K562 (cell line): ENCODE measurements around the gene RASIP1. TPM values are rescaled to one million over a fixed set of nuclear protein-coding genes. Genes with fewer than 3 reads are reported as not detected.

Source experiments
- CBFA2T2 ChIP-seq: fragments of 450-650 bp; conservative IDR thresholded peaks from 2 replicates; pipeline ENCODE4 v1.6.1; 2017; ENCODE audit warnings: mild to moderate bottlenecking
- ERF ChIP-seq: fragments of 450-650 bp; formaldehyde crosslinking; IDR thresholded peaks from 2 replicates; pipeline ENCODE4 v1.4.0; 2020; ENCODE audit warnings: mild to moderate bottlenecking, mixed read lengths
- ESRRA ChIP-seq: fragments of 450-650 bp; IDR thresholded peaks from 2 replicates; pipeline ENCODE4 v1.6.1; 2014; ENCODE audit warnings: low read depth, mild to moderate bottlenecking, moderate library complexity, borderline replicate concordance
- GTF2A2 ChIP-seq: IDR thresholded peaks from 2 replicates; pipeline ENCODE4 v1.6.1; 2016; ENCODE audit warnings: mild to moderate bottlenecking, missing genetic modification characterization, missing compliant biosample characterization
- HDAC1 ChIP-seq, 2 experiments: fragments of 450-650 bp; IDR thresholded peaks; 2 replicates each; pipeline ENCODE4 v1.6.1; 2016 to 2017; ENCODE audit warnings: inconsistent platforms in 1 of 2, mild to moderate bottlenecking in 1 of 2, moderate library complexity in 1 of 2
- HIVEP1 ChIP-seq: fragments of 250-450 bp; sonication (Bioruptor Pico); IDR thresholded peaks from 2 replicates; pipeline ENCODE4 v1.4.0; 2020; ENCODE audit warnings: mild to moderate bottlenecking
- HLTF ChIP-seq: fragments of 450-650 bp; IDR thresholded peaks from 2 replicates; pipeline ENCODE4 v1.6.1; 2016
- HNRNPL ChIP-seq: fragments of 200-400 bp; formaldehyde crosslinking; IDR thresholded peaks from 2 replicates; pipeline ENCODE4 v1.6.1; 2017; ENCODE audit warnings: low read depth, mild to moderate bottlenecking, low read length
- MYNN ChIP-seq, 2 experiments: sonication (generic); formaldehyde crosslinking in 1 of 2; IDR thresholded peaks; 2 replicates each; pipeline versions ENCODE4 v1.5.0 to v1.6.1; 2016 to 2020; ENCODE audit warnings: antibody characterized with exemption in 1 of 2, missing genetic modification reagents in 1 of 2
- NBN ChIP-seq: fragments of 450-650 bp; IDR thresholded peaks from 2 replicates; pipeline ENCODE4 v1.6.1; 2016; ENCODE audit warnings: low read depth, mild to moderate bottlenecking
- POLR2A ChIP-seq: fragments of 450-650 bp; conservative IDR thresholded peaks from 2 replicates; pipeline ENCODE4 v1.6.1; 2016
- PRMT5 ChIP-seq: sonication (generic); formaldehyde crosslinking; IDR thresholded peaks from 2 replicates; pipeline ENCODE4 v1.5.0; 2020; ENCODE audit warnings: missing genetic modification reagents
- SIN3B ChIP-seq: fragments of 450-650 bp; IDR thresholded peaks from 2 replicates; pipeline ENCODE4 v1.6.1; 2017; ENCODE audit warnings: low read depth, mild to moderate bottlenecking, moderate library complexity
- SMAD3 ChIP-seq: fragments of 450-650 bp; formaldehyde crosslinking; conservative IDR thresholded peaks from 2 replicates; pipeline ENCODE4 v1.4.0; 2020; ENCODE audit warnings: mild to moderate bottlenecking
- TCF7 ChIP-seq: sonication (generic); IDR thresholded peaks from 2 replicates; pipeline ENCODE4 v1.6.1; 2016; ENCODE audit warnings: antibody characterized with exemption, borderline replicate concordance
- TSC22D4 ChIP-seq: fragments of 450-650 bp; IDR thresholded peaks from 2 replicates; pipeline ENCODE4 v1.6.1; 2016; ENCODE audit warnings: missing genetic modification characterization, missing biosample characterization, control low read depth
- ZFP1 ChIP-seq: fragments of 450-650 bp; formaldehyde crosslinking; IDR thresholded peaks from 2 replicates; pipeline ENCODE4 v1.4.0; 2020; ENCODE audit warnings: mild to moderate bottlenecking, mixed read lengths
- ZNF133 ChIP-seq: fragments of 250-450 bp; sonication (Bioruptor Pico); IDR thresholded peaks from 2 replicates; pipeline ENCODE4 v1.4.0; 2020; ENCODE audit warnings: mild to moderate bottlenecking
- ZNF134 ChIP-seq: fragments of 250-450 bp; sonication (Bioruptor Pico); conservative IDR thresholded peaks from 2 replicates; pipeline ENCODE4 v1.4.0; 2020
- ZNF23 ChIP-seq: fragments of 250-450 bp; sonication (Bioruptor Pico); IDR thresholded peaks from 2 replicates; pipeline ENCODE4 v1.4.0; 2020; ENCODE audit warnings: mild to moderate bottlenecking
- ZNF3 ChIP-seq: fragments of 250-450 bp; sonication (Bioruptor Pico); IDR thresholded peaks from 2 replicates; pipeline ENCODE4 v1.5.0; 2021; ENCODE audit warnings: mild to moderate bottlenecking, moderate library complexity
- ZNF589 ChIP-seq: fragments of 200-800 bp; sonication (Bioruptor generic); IDR thresholded peaks from 2 replicates; pipeline ENCODE4 v1.6.1; 2016; ENCODE audit warnings: low read depth, missing genetic modification characterization, missing compliant biosample characterization
- ZNF830 ChIP-seq: fragments of 250-450 bp; sonication (Bioruptor Pico); IDR thresholded peaks from 2 replicates; pipeline ENCODE4 v1.5.0; 2021; ENCODE audit warnings: mild to moderate bottlenecking
- polyA plus RNA-seq, 8 experiments: library from polyadenylated mRNA; depleted of rRNA in 4 of 8; stranded (reverse) in 5 of 8; unstranded in 3 of 8; fragments of >200 nt; fragmentation: Nextera tagmentation in 2 of 8; fragmentation: Illumina TruSeq in 1 of 8; extraction: Ambion mirVana in 2 of 8; extraction: Trizol in 1 of 8; gene quantifications; 2 replicates each; pipeline versions ENCODE4 v1.2.1 to v1.2.3, GENCODE V29; 2011 to 2014; ENCODE audit warnings: inconsistent platforms in 1 of 8, missing spikeins in 1 of 8
- total RNA-seq, 7 experiments: library from RNA; depleted of rRNA in 6 of 7; stranded (reverse); fragments of >200 nt in 6 of 7; fragmentation: Illumina TruSeq in 2 of 7; extraction: Trizol in 2 of 7; gene quantifications; 2 replicates each; pipeline versions ENCODE4 v1.2.1 to v1.2.3, GENCODE V29; 2011 to 2021; ENCODE audit warnings: low replicate concordance in 1 of 7
- TF ChIP-seq, protein P1 (sequence below): sonication (generic); formaldehyde crosslinking; IDR thresholded peaks from 2 replicates; pipeline ENCODE4 v1.8.1; 2023; ENCODE audit warnings: mild to moderate bottlenecking, missing genetic modification reagents
- TF ChIP-seq, protein P2 (sequence below): sonication (generic); formaldehyde crosslinking; IDR thresholded peaks from 2 replicates; pipeline ENCODE4 v1.8.0; 2022; ENCODE audit warnings: mild to moderate bottlenecking, missing genetic modification reagents
- TF ChIP-seq, protein P3 (sequence below), 2 experiments: fragments of 450-650 bp; IDR thresholded peaks; 2 replicates each; pipeline ENCODE4 v1.6.1; 2016

The RASIP1 gene
- total and polyA plus RNA-seq, 9 of the 15 experiments (the other 6 are each of a cell fraction or from before 2014, with no cell fraction given) = 0.20 to 4.7 (median 1.5) TPM

DNA sequence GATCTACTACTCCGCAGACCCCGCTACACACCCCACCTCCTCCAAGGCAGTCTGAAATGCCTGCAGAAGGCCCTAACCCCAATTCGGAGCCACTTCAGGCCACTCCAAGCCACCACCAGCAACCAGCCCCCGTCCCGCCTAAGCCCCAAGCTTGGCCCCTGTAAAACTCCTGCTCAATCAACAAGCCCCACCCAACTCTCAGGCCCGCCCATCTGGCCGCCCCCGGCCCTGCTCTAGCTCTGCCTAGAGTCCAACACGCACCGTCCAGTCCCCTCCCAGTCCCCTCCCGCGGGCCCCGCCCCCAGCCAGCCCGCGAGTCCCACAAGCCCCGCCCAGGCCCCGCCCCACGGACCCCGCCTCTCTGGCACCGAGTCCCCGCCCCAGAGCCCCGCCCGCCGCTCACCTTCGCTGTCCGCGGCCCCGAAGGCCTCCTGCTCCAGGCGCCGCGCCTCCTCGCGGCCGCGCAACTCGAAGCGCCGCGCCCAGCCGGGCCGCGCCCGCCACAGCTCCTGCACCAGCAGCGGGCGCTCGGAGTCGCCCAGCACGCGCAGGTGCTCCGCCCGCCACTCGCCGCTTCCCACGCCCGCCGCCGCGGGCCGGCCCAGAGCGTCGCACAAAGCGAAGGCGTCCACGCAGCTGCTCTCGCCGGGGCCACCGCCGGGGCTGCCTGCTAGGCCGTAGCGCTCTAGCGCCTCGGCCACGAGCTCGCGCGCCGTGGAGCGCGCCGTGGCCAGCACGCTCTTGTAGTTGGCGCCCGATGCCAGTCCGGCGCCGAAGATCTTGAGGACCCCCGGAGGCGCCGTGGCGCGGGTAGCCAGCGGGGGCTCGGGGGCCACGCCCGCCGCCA, 1.6 kb downstream of the RASIP1 start (continued):
- TF ChIP-seq ERF (CRISPR knock-in tag) = peak; percentile 92; the same call in 1 of the 2 replicates
- no peak for TF ChIP-seq TSC22D4 (tag)
- no peak for TF ChIP-seq HIVEP1 (CRISPR knock-in tag)
- TF ChIP-seq, protein P1, sequence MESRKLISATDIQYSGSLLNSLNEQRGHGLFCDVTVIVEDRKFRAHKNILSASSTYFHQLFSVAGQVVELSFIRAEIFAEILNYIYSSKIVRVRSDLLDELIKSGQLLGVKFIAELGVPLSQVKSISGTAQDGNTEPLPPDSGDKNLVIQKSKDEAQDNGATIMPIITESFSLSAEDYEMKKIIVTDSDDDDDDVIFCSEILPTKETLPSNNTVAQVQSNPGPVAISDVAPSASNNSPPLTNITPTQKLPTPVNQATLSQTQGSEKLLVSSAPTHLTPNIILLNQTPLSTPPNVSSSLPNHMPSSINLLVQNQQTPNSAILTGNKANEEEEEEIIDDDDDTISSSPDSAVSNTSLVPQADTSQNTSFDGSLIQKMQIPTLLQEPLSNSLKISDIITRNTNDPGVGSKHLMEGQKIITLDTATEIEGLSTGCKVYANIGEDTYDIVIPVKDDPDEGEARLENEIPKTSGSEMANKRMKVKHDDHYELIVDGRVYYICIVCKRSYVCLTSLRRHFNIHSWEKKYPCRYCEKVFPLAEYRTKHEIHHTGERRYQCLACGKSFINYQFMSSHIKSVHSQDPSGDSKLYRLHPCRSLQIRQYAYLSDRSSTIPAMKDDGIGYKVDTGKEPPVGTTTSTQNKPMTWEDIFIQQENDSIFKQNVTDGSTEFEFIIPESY = peak; percentile 95
- peak; percentile 77 for TF ChIP-seq POLR2A
- no peak for TF ChIP-seq ZNF830 (CRISPR knock-in tag)
- TF ChIP-seq CBFA2T2 = no peak
- no peak for TF ChIP-seq MYNN (IDR thresholded peaks at IDR 0.05)
- no peak for TF ChIP-seq MYNN (CRISPR knock-in tag; IDR thresholded peaks at IDR 0.05)
- no peak for TF ChIP-seq ZNF134 (CRISPR knock-in tag)
- no peak for TF ChIP-seq ZNF23 (CRISPR knock-in tag)
- 0 out of 4 replicates have a peak, but pooled peaks of 1 of the 2 experiments have one; percentile 31 for TF ChIP-seq HDAC1 (IDR thresholded peaks at IDR 0.05)
- TF ChIP-seq ZNF589 (CRISPR knock-in tag) = peak; percentile 47; the same call in 1 of the 2 replicates
- TF ChIP-seq, protein P2, sequence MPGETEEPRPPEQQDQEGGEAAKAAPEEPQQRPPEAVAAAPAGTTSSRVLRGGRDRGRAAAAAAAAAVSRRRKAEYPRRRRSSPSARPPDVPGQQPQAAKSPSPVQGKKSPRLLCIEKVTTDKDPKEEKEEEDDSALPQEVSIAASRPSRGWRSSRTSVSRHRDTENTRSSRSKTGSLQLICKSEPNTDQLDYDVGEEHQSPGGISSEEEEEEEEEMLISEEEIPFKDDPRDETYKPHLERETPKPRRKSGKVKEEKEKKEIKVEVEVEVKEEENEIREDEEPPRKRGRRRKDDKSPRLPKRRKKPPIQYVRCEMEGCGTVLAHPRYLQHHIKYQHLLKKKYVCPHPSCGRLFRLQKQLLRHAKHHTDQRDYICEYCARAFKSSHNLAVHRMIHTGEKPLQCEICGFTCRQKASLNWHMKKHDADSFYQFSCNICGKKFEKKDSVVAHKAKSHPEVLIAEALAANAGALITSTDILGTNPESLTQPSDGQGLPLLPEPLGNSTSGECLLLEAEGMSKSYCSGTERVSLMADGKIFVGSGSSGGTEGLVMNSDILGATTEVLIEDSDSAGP (CRISPR knock-in tag) = no peak
- 0 out of 2 replicates have a peak, but pooled peaks have one; percentile 50 for TF ChIP-seq SIN3B
- no peak for TF ChIP-seq SMAD3
- TF ChIP-seq NBN = no peak
- TF ChIP-seq, protein P3, sequence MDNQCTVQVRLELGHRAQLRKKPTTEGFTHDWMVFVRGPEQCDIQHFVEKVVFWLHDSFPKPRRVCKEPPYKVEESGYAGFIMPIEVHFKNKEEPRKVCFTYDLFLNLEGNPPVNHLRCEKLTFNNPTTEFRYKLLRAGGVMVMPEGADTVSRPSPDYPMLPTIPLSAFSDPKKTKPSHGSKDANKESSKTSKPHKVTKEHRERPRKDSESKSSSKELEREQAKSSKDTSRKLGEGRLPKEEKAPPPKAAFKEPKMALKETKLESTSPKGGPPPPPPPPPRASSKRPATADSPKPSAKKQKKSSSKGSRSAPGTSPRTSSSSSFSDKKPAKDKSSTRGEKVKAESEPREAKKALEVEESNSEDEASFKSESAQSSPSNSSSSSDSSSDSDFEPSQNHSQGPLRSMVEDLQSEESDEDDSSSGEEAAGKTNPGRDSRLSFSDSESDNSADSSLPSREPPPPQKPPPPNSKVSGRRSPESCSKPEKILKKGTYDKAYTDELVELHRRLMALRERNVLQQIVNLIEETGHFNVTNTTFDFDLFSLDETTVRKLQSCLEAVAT (IDR thresholded peaks at IDR 0.05) = peak in 1 of 2 experiments; percentile 26; a peak in 1 of 4 replicates
- no peak for TF ChIP-seq PRMT5
- 0 out of 2 replicates have a peak, but pooled peaks have one; percentile 36 for TF ChIP-seq TCF7
- TF ChIP-seq ZNF133 (CRISPR knock-in tag) = no peak
- TF ChIP-seq ESRRA = no peak
- TF ChIP-seq HLTF = no peak
- TF ChIP-seq HNRNPL = peak; percentile 81
- no peak for TF ChIP-seq ZFP1 (CRISPR knock-in tag)
- TF ChIP-seq GTF2A2 = no peak
- TF ChIP-seq ZNF3 (CRISPR knock-in tag) = no peak
